GM18511 (cell line): ENCODE measurements around the gene GMPR.

Experiments used
- ATAC-seq: cut with Tn5 transposase; IDR thresholded peaks from one replicate; pipeline ENCODE4 v1.9.1; 2021; ENCODE audit warnings: mild to moderate bottlenecking, moderate library complexity; ENCODE audit not compliant: unreplicated experiment

Gene GMPR

GRCh38 chr6:16238057-16238962 lies at the start of gene GMPR:
GMPR (plus strand) TSS chr6:16238587; CDS start chr6:16238694, 107 bp downstream.
- peak; percentile 69 for ATAC-seq

GRCh38 chr6:16190214-16190613 lies 48.2 kb upstream of the GMPR start:
- ATAC-seq, result no peak

GRCh38 chr6:16196260-16196983 lies 42.0 kb upstream of the GMPR start:
- no peak for ATAC-seq

- ATAC-seq, result no peak
Observed at GRCh38 chr6:16196984-16197546, 41.3 kb upstream of the GMPR start.

- no peak for ATAC-seq
Observed at GRCh38 chr6:16198061-16198705, 40.2 kb upstream of the GMPR start.

- no peak for ATAC-seq
Observed at GRCh38 chr6:16199804-16200203, 38.6 kb upstream of the GMPR start.

- no peak for ATAC-seq
Observed at GRCh38 chr6:16200321-16200883, 38.0 kb upstream of the GMPR start.

GRCh38 chr6:16201706-16202105 lies 36.7 kb upstream of the GMPR start:
- ATAC-seq, result no peak

GRCh38 chr6:16204653-16205376 lies 33.6 kb upstream of the GMPR start:
- peak; percentile 20 for ATAC-seq

- ATAC-seq, result peak; percentile 91
Observed at GRCh38 chr6:16205377-16206144, 32.8 kb upstream of the GMPR start.

- ATAC-seq, result peak; percentile 31
Observed at GRCh38 chr6:16206595-16207037, 31.8 kb upstream of the GMPR start.

GRCh38 chr6:16208989-16209388 lies 29.4 kb upstream of the GMPR start:
- ATAC-seq, result no peak

GRCh38 chr6:16209539-16209938 lies 28.8 kb upstream of the GMPR start:
- no peak for ATAC-seq

- ATAC-seq, result no peak
Observed at GRCh38 chr6:16212276-16212675, 26.1 kb upstream of the GMPR start.

- no peak for ATAC-seq
Observed at GRCh38 chr6:16216501-16217155, 21.8 kb upstream of the GMPR start.

- no peak for ATAC-seq
Observed at GRCh38 chr6:16217156-16217721, 21.1 kb upstream of the GMPR start.

- ATAC-seq, result peak; percentile 63
Observed at GRCh38 chr6:16222826-16223225, 15.6 kb upstream of the GMPR start.

- ATAC-seq, result no peak
Observed at GRCh38 chr6:16223362-16223761, 15.0 kb upstream of the GMPR start.

GRCh38 chr6:16224409-16224808 lies 14.0 kb upstream of the GMPR start:
- ATAC-seq, result no peak
